ENCODE measurements around the gene LRRC61. TPM values are rescaled to one million over a fixed set of nuclear protein-coding genes. Genes with fewer than 3 reads are reported as not detected.
A peak's percentile ranks its signal among the peaks of the same experiment; 100 is the strongest.

Gene LRRC61
- total RNA-seq, 2 donors from 2014 or later, result 25.8 to 34.4 TPM

DNA sequence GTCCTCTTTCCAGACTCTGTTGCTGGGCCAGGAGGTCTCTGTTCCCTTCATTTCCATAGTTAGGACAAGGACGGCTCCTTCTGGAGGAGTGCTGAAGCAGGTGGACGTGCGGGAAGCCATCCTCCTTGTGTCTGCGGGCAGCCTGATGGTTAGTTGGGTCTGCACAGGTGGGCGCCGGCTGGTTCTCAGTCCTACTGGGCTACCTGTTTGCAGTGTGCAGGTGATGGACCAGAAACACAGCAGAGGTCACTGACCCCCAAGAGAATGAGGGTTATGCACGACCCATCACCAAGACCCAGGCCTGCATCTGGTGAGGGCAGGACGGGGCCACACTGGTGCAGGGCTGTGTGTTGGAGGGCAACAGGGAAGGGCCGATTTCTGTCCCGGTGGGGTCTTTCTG is 10.5 kb downstream of the LRRC61 start:
- no peak for DNase-seq (ENCODE audit: low spot score)
- Histone ChIP-seq H3K9me3 (no peaks in the 10 kb centered on the region), H3K27me3 (replicated peaks; ENCODE audit: insufficient read depth) (no peaks in the 10 kb centered on the region), H3K4me3 (no peak overlapping the region), H3K27ac (no peak overlapping the region), H3K36me3 (no peaks in the 10 kb centered on the region), H3K4me1 (replicated peaks) (no peaks in the 10 kb centered on the region)
- 97% methylated on average over 10 of the region's 10 CpGs for WGBS
- intact Hi-C loops (cut with DNase I), result no loop called here
- TF ChIP-seq POLR2AphosphoS5 (IDR thresholded peaks at IDR 0.05) (no peak), POLR2A (IDR thresholded peaks at IDR 0.05) (no peak)
- TF ChIP-seq, protein P1, sequence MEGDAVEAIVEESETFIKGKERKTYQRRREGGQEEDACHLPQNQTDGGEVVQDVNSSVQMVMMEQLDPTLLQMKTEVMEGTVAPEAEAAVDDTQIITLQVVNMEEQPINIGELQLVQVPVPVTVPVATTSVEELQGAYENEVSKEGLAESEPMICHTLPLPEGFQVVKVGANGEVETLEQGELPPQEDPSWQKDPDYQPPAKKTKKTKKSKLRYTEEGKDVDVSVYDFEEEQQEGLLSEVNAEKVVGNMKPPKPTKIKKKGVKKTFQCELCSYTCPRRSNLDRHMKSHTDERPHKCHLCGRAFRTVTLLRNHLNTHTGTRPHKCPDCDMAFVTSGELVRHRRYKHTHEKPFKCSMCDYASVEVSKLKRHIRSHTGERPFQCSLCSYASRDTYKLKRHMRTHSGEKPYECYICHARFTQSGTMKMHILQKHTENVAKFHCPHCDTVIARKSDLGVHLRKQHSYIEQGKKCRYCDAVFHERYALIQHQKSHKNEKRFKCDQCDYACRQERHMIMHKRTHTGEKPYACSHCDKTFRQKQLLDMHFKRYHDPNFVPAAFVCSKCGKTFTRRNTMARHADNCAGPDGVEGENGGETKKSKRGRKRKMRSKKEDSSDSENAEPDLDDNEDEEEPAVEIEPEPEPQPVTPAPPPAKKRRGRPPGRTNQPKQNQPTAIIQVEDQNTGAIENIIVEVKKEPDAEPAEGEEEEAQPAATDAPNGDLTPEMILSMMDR (IDR thresholded peaks at IDR 0.05), result no peak

DNA sequence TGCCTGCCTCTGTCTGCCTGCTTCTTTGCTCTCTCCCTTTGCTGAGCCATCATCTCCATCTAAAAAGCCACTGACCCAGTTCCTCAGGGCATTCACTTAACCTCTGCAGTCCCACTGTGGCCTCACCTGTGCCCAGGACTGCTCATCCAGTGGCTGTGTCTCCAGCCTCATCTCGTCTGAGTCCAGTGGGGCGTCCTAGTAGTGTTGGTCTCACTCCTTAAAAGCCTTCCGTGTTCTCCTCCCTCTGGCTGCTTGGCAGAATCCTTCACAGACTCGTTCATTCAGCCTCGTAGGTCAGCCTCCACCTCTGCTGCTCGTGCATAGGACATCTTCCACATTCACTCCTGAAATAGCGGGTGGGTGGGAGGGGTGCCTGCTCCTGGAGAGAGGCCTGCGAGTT is 11.0 kb downstream of the LRRC61 start:
- TF ChIP-seq, protein P1 (IDR thresholded peaks at IDR 0.05), result no peak
- no peak for TF ChIP-seq POLR2A (IDR thresholded peaks at IDR 0.05)
- TF ChIP-seq POLR2AphosphoS5 (IDR thresholded peaks at IDR 0.05), result no peak
- DNase-seq (ENCODE audit: low spot score), result no peak
- H3K9me3 ChIP-seq, result no peaks in the 10 kb centered on the region
- H3K36me3 ChIP-seq, result no peaks in the 10 kb centered on the region
- 86% methylated on average over 8 of the region's 8 CpGs for WGBS
- H3K4me3 ChIP-seq, result no peak overlapping the region
- H3K27me3 ChIP-seq (replicated peaks; ENCODE audit: insufficient read depth), result no peaks in the 10 kb centered on the region
- peak overlapping the region in 1 of 2 donors; percentile 51 for H3K27ac ChIP-seq
- H3K4me1 ChIP-seq (replicated peaks), result no peaks in the 10 kb centered on the region
- intact Hi-C loops (cut with DNase I), result no loop called here

DNA sequence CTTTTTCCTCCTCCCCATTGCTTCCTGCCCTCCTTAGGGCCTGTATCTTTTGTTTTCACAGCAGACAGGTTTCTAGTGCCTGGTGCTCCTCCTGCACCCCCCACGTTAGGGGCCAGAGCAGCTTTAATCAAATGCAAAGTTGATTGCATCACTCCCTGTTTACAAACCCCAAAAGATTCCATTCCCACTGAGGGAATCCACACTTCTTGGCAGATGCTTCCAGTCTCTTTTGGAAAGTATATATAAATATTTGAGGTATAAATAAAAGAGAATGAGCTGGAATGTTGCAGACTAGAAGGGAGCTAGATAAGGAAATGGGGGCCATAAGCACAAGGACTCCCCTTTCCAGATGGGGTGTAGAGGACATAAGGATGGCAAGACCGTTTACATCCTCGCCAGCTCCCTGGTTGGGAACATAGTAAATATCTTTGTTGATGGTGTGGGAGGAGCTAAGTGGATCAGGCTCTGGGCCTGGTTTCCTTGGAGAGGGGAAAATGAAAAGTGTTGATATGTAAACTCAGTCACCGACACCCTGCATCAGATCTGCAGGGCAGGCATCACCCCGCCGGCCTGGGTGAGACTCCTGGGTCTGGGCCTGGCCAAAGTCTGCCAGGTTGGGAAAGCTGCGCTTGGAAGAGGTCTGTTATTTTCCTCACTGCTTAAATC is 12.1 kb downstream of the LRRC61 start:
- no peak for TF ChIP-seq POLR2AphosphoS5 (IDR thresholded peaks at IDR 0.05)
- TF ChIP-seq, protein P1 (IDR thresholded peaks at IDR 0.05), result no peak
- TF ChIP-seq POLR2A (IDR thresholded peaks at IDR 0.05), result no peak
- WGBS, result 32% methylated on average over 7 of the region's 7 CpGs
- H3K36me3 ChIP-seq, result no peaks in the 10 kb centered on the region
- peak overlapping the region; percentile 21 to 51 for H3K27ac ChIP-seq
- H3K4me1 ChIP-seq (replicated peaks), result no peaks in the 10 kb centered on the region
- no peaks in the 10 kb centered on the region for H3K27me3 ChIP-seq (replicated peaks; ENCODE audit: insufficient read depth)
- intact Hi-C loops (cut with DNase I), result no loop called here
- no peak overlapping the region for H3K4me3 ChIP-seq
- H3K9me3 ChIP-seq, result no peaks in the 10 kb centered on the region
- DNase-seq (ENCODE audit: low spot score), result no peak

DNA sequence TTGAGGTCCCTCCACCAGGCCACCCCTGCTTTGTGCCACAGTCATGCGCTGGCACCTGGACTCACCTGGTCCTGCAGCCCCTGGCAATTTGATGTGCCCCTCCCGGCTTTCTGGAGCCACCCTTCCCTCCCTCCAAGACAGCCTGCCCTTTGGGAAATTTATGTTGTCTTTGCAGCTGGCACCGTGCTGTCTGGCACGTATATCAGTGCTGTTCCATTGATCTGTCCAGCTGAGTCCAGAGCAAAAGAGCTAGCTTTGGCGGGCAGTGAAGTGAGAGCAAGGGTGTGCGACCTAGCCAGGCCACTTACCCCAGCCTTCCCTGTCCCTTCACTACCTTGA is 12.6 kb downstream of the LRRC61 start:
- Histone ChIP-seq H3K4me3 (no peak overlapping the region), H3K36me3 (no peaks in the 10 kb centered on the region), H3K4me1 (replicated peaks) (no peaks in the 10 kb centered on the region), H3K27me3 (replicated peaks; ENCODE audit: insufficient read depth) (no peaks in the 10 kb centered on the region), H3K27ac (peak overlapping the region; percentile 21 to 51), H3K9me3 (no peaks in the 10 kb centered on the region)
- TF ChIP-seq, protein P1 (IDR thresholded peaks at IDR 0.05), result no peak
- TF ChIP-seq POLR2AphosphoS5 (IDR thresholded peaks at IDR 0.05) (no peak), POLR2A (IDR thresholded peaks at IDR 0.05) (no peak)
- 39% methylated on average over 6 of the region's 6 CpGs for whole genome bisulfite sequencing
- intact Hi-C loops (cut with DNase I), result no loop called here
- DNase-seq (ENCODE audit: low spot score), result no peak

DNA sequence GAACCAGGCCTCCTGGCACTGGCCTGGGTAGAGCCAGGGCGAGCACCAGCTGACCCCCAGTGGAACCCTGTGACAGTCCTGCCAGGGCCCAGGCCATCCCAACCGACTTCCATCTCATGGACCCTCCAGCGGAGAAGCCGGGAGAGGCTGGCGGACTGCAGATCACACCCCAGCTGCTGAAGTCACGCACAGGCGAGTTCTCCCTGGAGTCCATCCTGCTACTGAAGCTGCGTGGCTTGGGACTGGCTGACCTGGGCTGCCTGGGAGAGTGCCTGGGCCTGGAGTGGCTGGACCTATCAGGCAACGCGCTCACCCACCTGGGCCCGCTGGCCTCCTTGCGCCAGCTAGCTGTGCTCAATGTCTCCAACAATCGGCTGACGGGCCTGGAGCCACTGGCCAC is 13.6 kb downstream of the LRRC61 start:
- Histone ChIP-seq H3K9me3 (no peaks in the 10 kb centered on the region), H3K27me3 (replicated peaks; ENCODE audit: insufficient read depth) (no peaks in the 10 kb centered on the region), H3K4me1 (replicated peaks) (no peaks in the 10 kb centered on the region), H3K27ac (peak overlapping the region in 1 of 2 donors; percentile 22), H3K36me3 (no peaks in the 10 kb centered on the region), H3K4me3 (no peak overlapping the region)
- 93% methylated on average over 14 of the region's 14 CpGs for WGBS
- no peak for TF ChIP-seq POLR2AphosphoS5 (IDR thresholded peaks at IDR 0.05)
- TF ChIP-seq POLR2A (IDR thresholded peaks at IDR 0.05), result no peak
- TF ChIP-seq, protein P1 (IDR thresholded peaks at IDR 0.05), result no peak
- intact Hi-C loops (cut with DNase I), result no loop called here
- DNase-seq (ENCODE audit: low spot score), result no peak

Data from prostate gland (tissue), 2 donors.